ENCODE data around the gene FGF19. TPM values are rescaled to one million over a fixed set of nuclear protein-coding genes. Genes with fewer than 3 reads are reported as not detected.

The FGF19 gene
- total RNA-seq, 2 experiments from 2014 or later, result not detected

GRCh38 chr11:69746752-69747742, 43.2 kb upstream of the FGF19 start:
- no peak overlapping the region for H3K4me2 ChIP-seq (ENCODE audit: low read length)
- no peak overlapping the region for H3K27ac ChIP-seq (ENCODE audit: low read depth, low read length, poor library complexity, severe bottlenecking)
- DNase-seq (ENCODE audit: low spot score), result no peak
- no peak overlapping the region for H3K4me3 ChIP-seq (ENCODE audit: low read depth, low read length, poor library complexity, severe bottlenecking)
- CTCF ChIA-PET (ENCODE audit: unreplicated experiment), result no interaction called here
- no peaks in the 10 kb centered on the region for H3K79me2 ChIP-seq (ENCODE audit: insufficient read depth, low read depth, low read length)
- no peaks in the 10 kb centered on the region for H3K36me3 ChIP-seq (ENCODE audit: insufficient read depth, low read length)
- H4K20me1 ChIP-seq (ENCODE audit: insufficient read depth, low read length), result no peaks in the 10 kb centered on the region
- intact Hi-C loops (cut with micrococcal nuclease; ENCODE audit: unreplicated experiment), result no loop called here
- H3K4me1 ChIP-seq (ENCODE audit: insufficient read depth, low read length, poor library complexity, severe bottlenecking), result no peaks in the 10 kb centered on the region
- H3K9me2 ChIP-seq (ENCODE audit: insufficient read depth, low read length), result no peaks in the 10 kb centered on the region
- no peak for TF ChIP-seq EZH2phosphoT487 (IDR thresholded peaks at IDR 0.05; ENCODE audit: borderline replicate concordance, low read depth, low read length)
- TF ChIP-seq CTCF (conservative IDR thresholded peaks at IDR 0.05; ENCODE audit: low read length), result no peak
- no peak overlapping the region for H2AFZ ChIP-seq (ENCODE audit: low read length)
- POLR2A ChIA-PET, result no interaction called here
- no TSS peak for BruUV-seq (replicated peaks)
- no peaks in the 10 kb centered on the region for H3K9me3 ChIP-seq (ENCODE audit: low read length)

- Histone ChIP-seq H3K4me2 (ENCODE audit: low read length) (no peak overlapping the region), H3K79me2 (ENCODE audit: insufficient read depth, low read depth, low read length) (no peaks in the 10 kb centered on the region), H3K9me3 (ENCODE audit: low read length) (no peaks in the 10 kb centered on the region), H3K36me3 (ENCODE audit: insufficient read depth, low read length) (no peaks in the 10 kb centered on the region), H2AFZ (ENCODE audit: low read length) (no peak overlapping the region), H3K9me2 (ENCODE audit: insufficient read depth, low read length) (no peaks in the 10 kb centered on the region), H3K4me3 (ENCODE audit: low read depth, low read length, poor library complexity, severe bottlenecking) (no peak overlapping the region), H4K20me1 (ENCODE audit: insufficient read depth, low read length) (no peaks in the 10 kb centered on the region), H3K27ac (ENCODE audit: low read depth, low read length, poor library complexity, severe bottlenecking) (no peak overlapping the region), H3K4me1 (ENCODE audit: insufficient read depth, low read length, poor library complexity, severe bottlenecking) (no peaks in the 10 kb centered on the region)
- CTCF ChIA-PET (ENCODE audit: unreplicated experiment), result no interaction called here
- TF ChIP-seq CTCF (conservative IDR thresholded peaks at IDR 0.05; ENCODE audit: low read length), result no peak
- no peak for TF ChIP-seq EZH2phosphoT487 (IDR thresholded peaks at IDR 0.05; ENCODE audit: borderline replicate concordance, low read depth, low read length)
- no TSS peak for BruUV-seq (replicated peaks)
- POLR2A ChIA-PET, result no interaction called here
- intact Hi-C loops (cut with micrococcal nuclease; ENCODE audit: unreplicated experiment), result no loop called here
- DNase-seq (ENCODE audit: low spot score), result no peak
Measured at GRCh38 chr11:69746140-69746539, 42.3 kb upstream of the FGF19 start.

GRCh38 chr11:69745201-69745600, 41.4 kb upstream of the FGF19 start:
- ChIA-PET CTCF (ENCODE audit: unreplicated experiment) (no interaction called here), POLR2A (no interaction called here)
- TF ChIP-seq CTCF (conservative IDR thresholded peaks at IDR 0.05; ENCODE audit: low read length) (no peak), EZH2phosphoT487 (IDR thresholded peaks at IDR 0.05; ENCODE audit: borderline replicate concordance, low read depth, low read length) (no peak)
- intact Hi-C loops (cut with micrococcal nuclease; ENCODE audit: unreplicated experiment), result no loop called here
- H3K9me3 ChIP-seq (ENCODE audit: low read length), result no peaks in the 10 kb centered on the region
- no peaks in the 10 kb centered on the region for H3K4me1 ChIP-seq (ENCODE audit: insufficient read depth, low read length, poor library complexity, severe bottlenecking)
- DNase-seq (ENCODE audit: low spot score), result no peak
- H3K4me2 ChIP-seq (ENCODE audit: low read length), result no peak overlapping the region
- no peaks in the 10 kb centered on the region for H3K79me2 ChIP-seq (ENCODE audit: insufficient read depth, low read depth, low read length)
- H3K9me2 ChIP-seq (ENCODE audit: insufficient read depth, low read length), result no peaks in the 10 kb centered on the region
- no peak overlapping the region for H2AFZ ChIP-seq (ENCODE audit: low read length)
- no peaks in the 10 kb centered on the region for H4K20me1 ChIP-seq (ENCODE audit: insufficient read depth, low read length)
- no peaks in the 10 kb centered on the region for H3K36me3 ChIP-seq (ENCODE audit: insufficient read depth, low read length)
- BruUV-seq (replicated peaks), result no TSS peak
- H3K27ac ChIP-seq (ENCODE audit: low read depth, low read length, poor library complexity, severe bottlenecking), result no peak overlapping the region
- no peak overlapping the region for H3K4me3 ChIP-seq (ENCODE audit: low read depth, low read length, poor library complexity, severe bottlenecking)

Measured in OCI-LY7 (cell line).